ENCODE data around the gene NDUFC2.

DNA sequence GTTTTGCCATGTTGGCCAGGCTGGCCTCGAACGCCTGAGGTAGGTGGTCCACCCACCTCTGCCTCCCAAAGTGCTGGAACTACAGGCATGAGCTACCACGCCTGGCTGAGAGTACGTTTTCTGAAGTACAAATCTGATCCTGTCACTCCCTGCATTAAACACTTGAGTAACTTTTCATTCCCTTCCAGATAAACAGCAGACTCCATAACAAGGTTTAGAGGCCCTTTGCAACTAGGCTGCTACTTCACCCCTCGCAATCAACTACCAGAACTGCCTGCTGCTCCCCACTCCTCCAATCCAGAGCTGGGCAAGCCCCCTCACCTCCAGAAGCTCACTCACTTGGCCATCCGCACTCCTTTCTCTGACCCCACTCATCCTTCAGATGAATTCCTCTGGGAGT, 58.1 kb downstream of the NDUFC2 start:
- TF ChIP-seq, protein P1, sequence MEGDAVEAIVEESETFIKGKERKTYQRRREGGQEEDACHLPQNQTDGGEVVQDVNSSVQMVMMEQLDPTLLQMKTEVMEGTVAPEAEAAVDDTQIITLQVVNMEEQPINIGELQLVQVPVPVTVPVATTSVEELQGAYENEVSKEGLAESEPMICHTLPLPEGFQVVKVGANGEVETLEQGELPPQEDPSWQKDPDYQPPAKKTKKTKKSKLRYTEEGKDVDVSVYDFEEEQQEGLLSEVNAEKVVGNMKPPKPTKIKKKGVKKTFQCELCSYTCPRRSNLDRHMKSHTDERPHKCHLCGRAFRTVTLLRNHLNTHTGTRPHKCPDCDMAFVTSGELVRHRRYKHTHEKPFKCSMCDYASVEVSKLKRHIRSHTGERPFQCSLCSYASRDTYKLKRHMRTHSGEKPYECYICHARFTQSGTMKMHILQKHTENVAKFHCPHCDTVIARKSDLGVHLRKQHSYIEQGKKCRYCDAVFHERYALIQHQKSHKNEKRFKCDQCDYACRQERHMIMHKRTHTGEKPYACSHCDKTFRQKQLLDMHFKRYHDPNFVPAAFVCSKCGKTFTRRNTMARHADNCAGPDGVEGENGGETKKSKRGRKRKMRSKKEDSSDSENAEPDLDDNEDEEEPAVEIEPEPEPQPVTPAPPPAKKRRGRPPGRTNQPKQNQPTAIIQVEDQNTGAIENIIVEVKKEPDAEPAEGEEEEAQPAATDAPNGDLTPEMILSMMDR (conservative IDR thresholded peaks at IDR 0.05; ENCODE audit: low read depth, low read length) = no peak
- no peak for TF ChIP-seq EZH2 (IDR thresholded peaks at IDR 0.05; ENCODE audit: borderline replicate concordance, low read depth, low read length, poor library complexity, severe bottlenecking)

All from A673 (cell line).